Dermis microvascular lymphatic vessel endothelial cell (primary cell): ENCODE data around the gene PFKFB1. TPM values are rescaled to one million over a fixed set of nuclear protein-coding genes. Genes with fewer than 3 reads are reported as not detected.

Source experiments
- DNase-seq, 2 donors: peaks; one replicate each; pipeline versions ENCODE4 v3.0.0 to v3.0.0-alpha.2; 2010; ENCODE audit warnings: low read depth in 2 of 2
- total RNA-seq: library from RNA; depleted of rRNA; stranded (reverse); fragments of >200 nt; gene quantifications from 2 replicates; pipeline ENCODE4 v1.2.1, GENCODE V29; 2014

The PFKFB1 gene
- 0.13 TPM in 2 replicates for total RNA-seq

GRCh38 chrX:54994099-54994498 lies at the start of gene PFKFB1:
PFKFB1 (minus strand) TSS chrX:54994188; CDS start chrX:54994007, 181 bp downstream.
- DNase-seq: no peak

- DNase-seq: no peak
These were observed 47.5 kb upstream of the PFKFB1 start for GRCh38 chrX:55041514-55041913.

GRCh38 chrX:55039471-55039870 lies 45.5 kb upstream of the PFKFB1 start:
- no peak for DNase-seq

GRCh38 chrX:55033429-55033828 lies 39.4 kb upstream of the PFKFB1 start:
- DNase-seq: no peak

GRCh38 chrX:55030271-55031205 lies 36.5 kb upstream of the PFKFB1 start, which contains the start of gene ALAS2:
ALAS2 (minus strand) TSS chrX:55030977; CDS start chrX:55026000, 4,977 bp downstream.
- DNase-seq: no peak

- no peak for DNase-seq
These were observed 35.3 kb upstream of the PFKFB1 start for GRCh38 chrX:55029291-55029690.

GRCh38 chrX:55028611-55029010 lies 34.6 kb upstream of the PFKFB1 start:
- DNase-seq: no peak

GRCh38 chrX:55028040-55028439 lies 34.1 kb upstream of the PFKFB1 start:
- DNase-seq: no peak

- no peak for DNase-seq
These were observed 32.9 kb upstream of the PFKFB1 start for GRCh38 chrX:55026840-55027239.

- no peak for DNase-seq
These were observed 32.2 kb upstream of the PFKFB1 start for GRCh38 chrX:55026143-55026542.

- no peak for DNase-seq
These were observed 20.9 kb upstream of the PFKFB1 start for GRCh38 chrX:55014897-55015299.

GRCh38 chrX:55011294-55011693 lies 17.3 kb upstream of the PFKFB1 start:
- no peak for DNase-seq

- DNase-seq: peak; percentile 30 to 33
These were observed 14.8 kb upstream of the PFKFB1 start for GRCh38 chrX:55008571-55009358.

GRCh38 chrX:55007656-55008055 lies 13.7 kb upstream of the PFKFB1 start:
- DNase-seq: peak in 1 of 2 donors; percentile 39

GRCh38 chrX:55006827-55007621 lies 13.0 kb upstream of the PFKFB1 start:
- DNase-seq: no peak

- no peak for DNase-seq
These were observed 11.3 kb upstream of the PFKFB1 start for GRCh38 chrX:55005256-55005655.

- no peak for DNase-seq
These were observed 10.2 kb upstream of the PFKFB1 start for GRCh38 chrX:55004231-55004630.

- peak; percentile 70 to 91 for DNase-seq
These were observed 6.0 kb upstream of the PFKFB1 start, which contains the start of gene APEX2 for GRCh38 chrX:54999717-55000598. APEX2 (plus strand) TSS chrX:55000363; CDS start chrX:55000423, 60 bp downstream.

GRCh38 chrX:54995621-54996020 lies 1.6 kb upstream of the PFKFB1 start:
- no peak for DNase-seq

- no peak for DNase-seq
These were observed 822 bp upstream of the PFKFB1 start for GRCh38 chrX:54994668-54995351.
